DND-41 (cell line): ENCODE results near the gene ACOT12.

Experiments used
- ATAC-seq: fragments of 200-7000 bp; cut with Tn5 transposase; 3 replicates; pipeline ENCODE4 v1.9.1; 2021; ENCODE audit warnings: low read depth; ENCODE audit not compliant: insufficient read depth
- DNase-seq: peaks from one replicate; pipeline ENCODE4 v3.0.0-alpha.2; 2020
- H2AFZ ChIP-seq: 2 replicates; pipeline ENCODE4 v1.6.0; 2012; ENCODE audit warnings: low read depth, low read length
- H3K27ac ChIP-seq: 2 replicates; pipeline ENCODE4 v1.5.1; 2012; ENCODE audit warnings: low read length, inconsistent platforms
- H3K27me3 ChIP-seq: fragments of 200-600 bp; sonication (generic); 2 replicates; pipeline ENCODE4 v1.6.0; 2012; ENCODE audit warnings: low read length, mild to moderate bottlenecking, inconsistent platforms; ENCODE audit not compliant: insufficient read depth, poor library complexity
- H3K36me3 ChIP-seq: 2 replicates; pipeline ENCODE4 v1.5.1; 2012; ENCODE audit warnings: low read length, inconsistent platforms; ENCODE audit not compliant: insufficient read depth
- H3K4me1 ChIP-seq: 2 replicates; pipeline ENCODE4 v1.5.1; 2012; ENCODE audit warnings: mild to moderate bottlenecking, low read length; ENCODE audit not compliant: insufficient read depth
- H3K4me2 ChIP-seq: 2 replicates; pipeline ENCODE4 v1.6.0; 2012; ENCODE audit warnings: mild to moderate bottlenecking, moderate library complexity, low read length, inconsistent platforms; ENCODE audit not compliant: insufficient read depth
- H3K4me3 ChIP-seq, 2 experiments: fragments of 200-600 bp in 1 of 2; shearing (Covaris generic) in 1 of 2; 2 replicates each; pipeline ENCODE4 v1.5.1; 2012 to 2016; ENCODE audit warnings: inconsistent platforms in 2 of 2, low read length in 2 of 2, mild to moderate bottlenecking in 2 of 2, low read depth in 1 of 2, moderate library complexity in 1 of 2
- H3K79me2 ChIP-seq: 2 replicates; pipeline ENCODE4 v1.6.0; 2012; ENCODE audit warnings: low read length, inconsistent platforms; ENCODE audit not compliant: insufficient read depth
- H3K9ac ChIP-seq: 2 replicates; pipeline ENCODE4 v1.6.0; 2012; ENCODE audit warnings: low read depth, mild to moderate bottlenecking, inconsistent platforms, low read length, moderate library complexity
- H3K9me3 ChIP-seq: 2 replicates; pipeline ENCODE4 v1.5.1; 2012; ENCODE audit warnings: low read length, moderate library complexity, mild to moderate bottlenecking, inconsistent platforms; ENCODE audit not compliant: insufficient read depth, severe bottlenecking
- H4K20me1 ChIP-seq: 2 replicates; pipeline ENCODE4 v1.6.0; 2012; ENCODE audit warnings: low read length; ENCODE audit not compliant: insufficient read depth
- CTCF ChIP-seq: IDR thresholded peaks from 2 replicates; pipeline ENCODE4 v1.5.1; 2012; ENCODE audit warnings: borderline replicate concordance, low read length, moderate library complexity, mild to moderate bottlenecking; ENCODE audit not compliant: poor library complexity, severe bottlenecking; ENCODE audit errors: extremely low read depth
- EZH2 ChIP-seq: IDR thresholded peaks from 3 replicates; pipeline ENCODE4 v1.6.1; 2012; ENCODE audit warnings: borderline replicate concordance, low read depth, mild to moderate bottlenecking, moderate library complexity, low read length, inconsistent platforms; ENCODE audit not compliant: severe bottlenecking

The ACOT12 gene

GRCh38 chr5:81359881-81360280 is 34.1 kb downstream of the ACOT12 start:
- H2AFZ ChIP-seq = no peak overlapping the region
- no peaks in the 10 kb centered on the region for H3K36me3 ChIP-seq
- H3K9ac ChIP-seq = no peak overlapping the region
- no peaks in the 10 kb centered on the region for H4K20me1 ChIP-seq
- no peak for ATAC-seq
- no peak overlapping the region for H3K27ac ChIP-seq
- no peak overlapping the region for H3K4me2 ChIP-seq
- TF ChIP-seq EZH2 (no peak), CTCF (no peak)
- H3K9me3 ChIP-seq = no peaks in the 10 kb centered on the region
- DNase-seq = no peak
- no peak overlapping the region for H3K4me3 ChIP-seq
- H3K79me2 ChIP-seq = no peaks in the 10 kb centered on the region
- H3K4me1 ChIP-seq = no peaks in the 10 kb centered on the region
- no peaks in the 10 kb centered on the region for H3K27me3 ChIP-seq

GRCh38 chr5:81359108-81359507 is 34.8 kb downstream of the ACOT12 start:
- Histone ChIP-seq H3K27me3 (no peaks in the 10 kb centered on the region), H3K4me1 (no peaks in the 10 kb centered on the region), H3K9me3 (no peaks in the 10 kb centered on the region), H3K27ac (no peak overlapping the region), H4K20me1 (no peaks in the 10 kb centered on the region), H2AFZ (no peak overlapping the region), H3K79me2 (no peaks in the 10 kb centered on the region), H3K9ac (no peak overlapping the region), H3K36me3 (no peaks in the 10 kb centered on the region), H3K4me3 (no peak overlapping the region), H3K4me2 (no peak overlapping the region)
- no peak for TF ChIP-seq CTCF
- TF ChIP-seq EZH2 = no peak
- no peak for ATAC-seq
- DNase-seq = no peak

GRCh38 chr5:81355291-81356251 is 38.4 kb downstream of the ACOT12 start:
- H2AFZ ChIP-seq = no peak overlapping the region
- TF ChIP-seq EZH2 (no peak), CTCF (no peak)
- no peaks in the 10 kb centered on the region for H4K20me1 ChIP-seq
- H3K9ac ChIP-seq = no peak overlapping the region
- no peaks in the 10 kb centered on the region for H3K36me3 ChIP-seq
- no peaks in the 10 kb centered on the region for H3K4me1 ChIP-seq
- no peak overlapping the region for H3K27ac ChIP-seq
- H3K4me3 ChIP-seq = no peak overlapping the region
- H3K27me3 ChIP-seq = no peaks in the 10 kb centered on the region
- DNase-seq (no peak), ATAC-seq (no peak)
- no peaks in the 10 kb centered on the region for H3K79me2 ChIP-seq
- H3K9me3 ChIP-seq = no peaks in the 10 kb centered on the region
- no peak overlapping the region for H3K4me2 ChIP-seq
